GM18499 (cell line): ENCODE measurements around the gene TAGLN3.
"Not testable (repeated sequence)": the region's sequence is repeated elsewhere in the genome, so short reads cannot be mapped to it uniquely, and the experiment has no call there.

ENCODE experiments used
- ATAC-seq: cut with Tn5 transposase; IDR thresholded peaks from one replicate; pipeline ENCODE4 v1.9.1; 2021; ENCODE audit warnings: moderate number of reproducible peaks; ENCODE audit not compliant: insufficient read depth, unreplicated experiment

TAGLN3 gene

DNA sequence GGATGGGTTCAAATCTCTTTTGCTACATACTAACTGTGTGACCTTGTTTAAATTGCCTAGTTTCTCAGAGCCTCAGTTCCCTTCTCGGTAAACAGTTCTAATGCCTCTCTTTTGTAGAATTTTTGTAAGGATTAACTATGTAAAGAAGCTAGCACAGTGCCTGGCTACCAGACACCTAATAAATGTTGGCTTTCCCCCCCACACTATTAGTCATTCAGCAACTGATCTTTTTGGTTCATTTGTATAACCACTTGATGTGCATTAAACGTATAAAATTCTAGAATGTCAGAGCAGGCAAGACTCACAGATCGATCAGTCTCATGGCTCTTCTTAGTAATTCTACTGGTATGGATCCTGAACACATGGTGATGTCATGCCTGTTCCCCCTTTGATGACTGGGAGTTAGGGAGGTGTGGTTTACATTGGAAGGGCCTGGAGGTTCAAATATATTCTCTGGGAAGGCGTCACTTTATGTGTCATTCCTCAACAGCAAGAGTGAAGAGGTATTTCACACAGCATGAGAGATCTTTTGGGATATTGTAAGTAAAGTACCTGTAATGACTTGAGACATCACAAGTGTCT lies 6.5 kb downstream of the TAGLN3 start:
- no peak for ATAC-seq

DNA sequence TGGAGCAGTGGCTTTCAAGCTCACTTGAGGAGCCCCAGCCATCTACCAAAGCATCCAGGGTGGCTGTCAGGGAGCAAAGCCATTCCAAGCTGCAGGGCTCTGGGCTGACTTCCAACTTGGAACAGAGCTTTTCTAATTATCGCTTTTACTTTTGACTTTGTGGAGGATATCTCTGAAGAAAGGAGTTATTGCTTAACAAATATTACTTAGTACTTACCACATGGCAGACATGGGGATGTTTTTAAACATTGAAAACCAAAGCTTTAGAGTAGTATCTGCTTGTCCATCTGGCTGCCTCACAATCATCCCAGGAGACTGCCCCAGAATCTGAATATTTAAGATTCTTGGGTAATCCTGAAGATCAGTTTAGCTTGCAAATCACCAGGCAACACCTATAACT lies 8.9 kb downstream of the TAGLN3 start:
- no peak for ATAC-seq

DNA sequence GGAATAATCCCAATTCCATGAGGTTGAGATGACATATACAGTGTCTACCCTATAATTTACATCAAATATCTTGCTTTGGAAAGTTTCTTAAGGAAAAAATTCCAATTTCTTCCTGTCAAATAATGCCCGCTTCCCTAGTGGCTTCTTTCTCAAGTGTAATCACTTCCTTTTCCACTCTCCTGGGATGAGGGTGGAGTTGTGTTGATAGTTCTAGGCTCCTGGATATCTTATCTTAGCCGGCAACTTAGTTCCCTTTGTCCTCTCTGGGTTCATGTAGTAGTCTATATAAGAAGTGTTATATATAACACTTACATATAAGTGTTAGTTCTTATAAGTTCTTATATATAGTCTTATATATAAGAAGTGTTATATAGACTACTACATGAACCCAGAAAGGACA lies 10.9 kb downstream of the TAGLN3 start:
- ATAC-seq = no peak

DNA sequence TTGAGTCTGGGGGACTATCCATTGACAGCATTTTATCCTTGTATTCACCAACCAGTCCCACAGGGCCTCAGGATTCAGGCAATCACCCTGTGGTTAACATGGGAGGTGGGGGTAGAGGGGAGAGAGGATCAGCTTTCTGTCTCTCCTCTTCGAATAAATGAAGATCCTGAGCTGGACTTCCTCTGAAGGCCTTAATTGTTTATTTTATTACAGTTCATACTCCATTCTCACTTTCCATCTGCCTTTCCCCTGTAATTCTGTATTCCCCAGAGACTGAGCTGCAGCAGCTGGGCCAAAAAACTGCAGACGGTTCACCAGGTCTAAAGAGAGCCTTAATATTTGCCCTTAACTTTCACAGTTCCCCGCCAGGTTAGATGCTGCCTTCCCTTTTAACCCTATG lies 11.9 kb downstream of the TAGLN3 start:
- no peak for ATAC-seq

DNA sequence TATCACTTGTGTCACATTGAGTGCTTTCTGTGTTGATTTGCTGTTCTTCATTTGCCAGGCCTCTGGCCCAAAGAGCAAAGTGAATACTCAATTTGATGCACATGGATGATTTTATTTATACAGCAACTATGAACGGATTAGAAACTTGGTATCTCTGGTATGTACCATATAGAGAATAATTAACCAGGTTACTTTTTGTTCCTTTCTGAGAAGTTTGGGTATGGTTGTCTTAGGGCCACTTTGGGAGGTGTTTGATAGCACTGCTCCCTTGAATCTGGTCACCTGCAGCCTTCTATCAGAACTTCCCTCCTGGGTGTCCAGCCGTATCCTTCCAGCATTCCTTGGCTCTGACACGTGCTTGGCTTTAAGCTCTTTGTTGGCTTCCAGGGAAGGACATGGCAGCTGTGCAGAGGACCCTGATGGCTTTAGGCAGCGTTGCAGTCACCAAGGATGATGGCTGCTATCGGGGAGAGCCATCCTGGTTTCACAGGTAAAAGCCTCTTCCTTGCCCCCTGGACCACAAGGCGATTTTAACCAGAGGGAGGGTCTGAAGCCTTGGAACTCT lies 12.7 kb downstream of the TAGLN3 start:
- ATAC-seq = no peak

DNA sequence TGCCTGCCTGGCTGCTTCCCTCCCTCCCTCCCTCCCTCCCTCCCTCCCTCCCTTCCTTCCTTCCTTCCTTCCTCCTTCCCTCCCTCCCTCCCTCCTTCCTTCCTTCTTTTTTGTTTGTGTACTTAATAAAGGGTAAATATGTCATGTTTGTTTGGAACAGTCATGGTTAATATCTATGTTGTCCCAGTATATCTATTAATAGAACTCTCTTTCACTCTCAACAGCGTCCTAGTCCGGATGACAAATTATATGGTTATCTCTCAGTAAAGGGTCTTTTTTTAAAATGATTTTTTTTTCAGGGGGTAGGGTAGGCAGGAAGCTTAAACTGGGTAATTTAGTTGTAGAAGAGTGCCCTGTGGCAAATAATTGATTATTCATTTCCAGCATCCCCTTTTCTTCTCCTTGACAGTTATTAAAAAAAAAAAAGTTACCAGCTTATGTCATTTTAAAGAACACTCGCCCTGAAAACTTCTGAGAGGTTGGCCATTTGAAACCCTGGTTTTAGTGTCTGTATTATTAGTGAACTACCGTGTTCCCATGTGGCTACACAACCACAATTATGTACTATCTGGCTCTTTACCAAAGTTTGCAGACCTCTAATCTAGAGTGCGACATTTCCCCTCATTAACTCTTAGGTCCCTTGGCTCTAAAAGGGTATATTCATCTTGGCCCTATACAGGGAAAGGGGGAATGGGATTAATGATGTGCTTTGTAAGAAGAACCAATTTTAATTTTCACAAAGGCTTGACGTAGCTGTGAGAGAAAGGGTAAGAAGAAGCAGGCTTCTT lies 13.7 kb downstream of the TAGLN3 start:
- no peak for ATAC-seq

DNA sequence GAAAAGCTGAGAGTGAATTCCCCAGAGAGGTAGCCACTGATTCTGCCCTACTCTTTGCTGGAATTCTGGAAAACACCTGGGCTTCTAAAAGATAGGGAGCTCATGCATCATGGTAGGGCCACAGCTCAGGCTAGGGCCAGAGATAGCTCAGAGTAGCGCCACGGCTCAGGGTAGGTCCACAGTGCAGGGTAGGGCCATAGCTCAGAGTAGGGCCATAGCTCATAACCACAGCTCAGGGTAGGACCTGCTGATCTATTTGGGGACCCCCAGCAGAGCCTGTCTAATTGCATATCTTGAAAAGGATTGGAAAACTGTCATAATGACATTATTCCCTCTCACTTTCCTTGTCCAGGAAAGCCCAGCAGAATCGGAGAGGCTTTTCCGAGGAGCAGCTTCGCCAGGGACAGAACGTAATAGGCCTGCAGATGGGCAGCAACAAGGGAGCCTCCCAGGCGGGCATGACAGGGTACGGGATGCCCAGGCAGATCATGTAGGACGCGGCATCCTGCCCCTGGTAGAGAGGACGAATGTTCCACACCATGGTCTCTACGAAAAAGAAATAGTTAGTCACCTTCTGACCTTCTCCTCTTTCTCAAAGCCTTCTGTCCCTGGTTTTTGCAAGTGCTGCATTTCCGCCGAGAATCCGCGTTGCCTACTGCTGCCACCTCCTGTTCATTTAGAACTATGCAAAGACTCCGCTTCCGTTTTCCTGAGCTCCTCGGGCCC lies 14.5 kb downstream of the TAGLN3 start:
- ATAC-seq = no peak

DNA sequence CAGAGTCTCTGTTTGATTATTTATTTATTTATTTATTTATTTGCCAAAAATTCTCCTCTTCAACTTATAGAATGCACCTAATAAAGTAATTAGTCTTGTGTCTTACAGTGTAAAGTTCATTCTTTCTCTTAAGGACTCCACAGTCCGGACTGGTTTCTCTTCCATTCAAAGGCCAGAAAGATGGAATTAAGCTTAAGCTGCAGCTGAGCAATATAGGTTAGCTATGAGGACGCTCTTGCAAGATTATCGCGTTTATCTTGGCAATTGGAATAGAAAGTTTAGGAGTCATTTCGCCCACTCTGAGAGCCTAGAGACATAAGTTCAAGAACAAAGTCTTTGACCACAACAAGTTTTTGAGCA lies 15.0 kb downstream of the TAGLN3 start:
- no peak for ATAC-seq

DNA sequence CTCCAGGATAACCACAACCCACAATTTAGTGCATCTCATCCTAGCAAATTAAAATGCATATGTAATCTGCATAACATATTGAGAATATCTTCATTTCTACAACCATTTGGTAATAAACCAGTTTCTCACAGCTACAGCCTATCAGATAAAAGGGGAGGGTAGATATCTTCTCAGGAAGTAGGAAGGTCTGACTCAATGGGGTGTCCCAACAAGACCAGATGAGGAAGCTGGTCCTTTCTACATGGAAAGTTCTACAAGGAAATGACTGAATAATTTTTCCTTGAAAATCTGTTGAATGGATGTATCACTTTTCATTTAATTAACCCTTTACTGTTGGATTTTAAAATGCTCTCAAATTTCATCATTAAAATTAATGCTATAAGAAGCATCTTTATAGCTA lies 18.4 kb downstream of the TAGLN3 start:
- ATAC-seq = no peak

DNA sequence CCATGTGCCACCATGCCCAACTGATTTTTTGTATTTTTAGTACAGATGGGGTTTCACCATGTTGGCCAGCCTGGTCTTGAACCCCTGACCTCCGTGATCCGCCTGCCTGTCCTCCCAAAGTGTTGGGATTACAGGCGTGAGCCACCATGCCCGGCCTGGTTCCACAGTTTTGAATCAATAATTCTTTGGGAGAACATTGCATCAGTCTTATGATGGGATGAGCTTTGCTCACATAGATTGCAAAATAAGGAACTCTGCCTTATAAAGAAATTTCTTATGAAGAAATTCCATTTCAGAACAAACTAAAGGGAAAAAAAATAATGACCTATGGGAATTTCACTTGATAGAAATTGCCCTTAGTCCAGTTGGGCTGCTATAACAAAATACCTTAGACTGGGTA lies 20.0 kb downstream of the TAGLN3 start:
- no peak for ATAC-seq

DNA sequence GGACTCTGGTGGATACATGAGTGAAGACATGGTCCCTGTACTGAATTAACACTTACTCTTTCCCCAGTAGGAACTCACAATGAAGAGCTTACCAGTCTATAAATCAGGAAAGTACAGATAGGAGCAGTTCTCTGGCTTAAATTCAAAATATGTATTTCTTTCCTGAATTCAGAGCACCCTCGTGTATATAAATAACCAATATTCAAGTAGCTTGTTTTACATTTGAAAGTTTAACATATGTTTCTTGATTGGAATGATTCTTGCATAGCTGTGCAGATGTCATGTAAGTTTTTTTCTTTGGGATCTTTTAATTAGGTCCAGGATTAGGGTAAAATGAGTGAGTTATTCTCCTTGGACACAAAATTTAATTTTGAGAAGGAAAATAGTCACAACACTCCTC lies 21.0 kb downstream of the TAGLN3 start:
- no peak for ATAC-seq

DNA sequence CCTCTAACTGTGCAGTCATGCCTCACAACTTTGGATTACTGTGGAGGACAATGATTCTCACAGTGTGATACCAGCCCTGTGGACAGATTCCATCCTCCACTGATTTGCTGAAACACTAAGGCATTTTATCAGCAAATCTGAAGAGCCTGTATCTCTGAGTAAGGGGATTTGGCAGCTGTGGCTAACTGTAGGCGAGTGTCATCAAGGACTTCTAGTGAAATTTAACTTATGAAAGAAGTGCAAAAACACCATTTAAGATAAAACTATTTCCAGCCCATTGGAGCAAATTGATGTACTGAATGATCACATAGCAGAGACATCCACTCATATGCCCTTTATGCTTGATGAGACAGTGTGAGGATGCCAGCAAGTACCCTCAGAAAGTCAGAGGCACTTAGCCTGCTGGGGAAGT lies 22.0 kb downstream of the TAGLN3 start:
- ATAC-seq = no peak

DNA sequence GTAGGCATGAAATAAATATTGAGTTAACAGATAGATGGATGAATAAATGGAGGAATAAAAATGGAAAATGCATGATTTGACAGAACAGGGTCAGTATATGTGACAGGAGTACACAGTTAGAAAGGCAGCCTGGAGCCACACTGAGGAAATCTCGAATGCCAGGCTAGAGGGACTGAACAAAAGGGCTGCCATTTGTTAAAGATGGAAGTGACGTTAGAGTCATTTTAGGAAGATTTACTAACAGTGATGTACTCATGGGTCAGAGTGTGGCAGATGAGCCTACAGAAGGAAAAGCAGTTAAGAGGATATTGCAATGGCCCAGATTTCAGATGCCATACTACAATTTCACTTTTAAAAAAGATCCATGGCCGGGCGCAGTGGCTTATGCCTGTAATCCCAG lies 28.4 kb downstream of the TAGLN3 start:
- ATAC-seq = no peak

DNA sequence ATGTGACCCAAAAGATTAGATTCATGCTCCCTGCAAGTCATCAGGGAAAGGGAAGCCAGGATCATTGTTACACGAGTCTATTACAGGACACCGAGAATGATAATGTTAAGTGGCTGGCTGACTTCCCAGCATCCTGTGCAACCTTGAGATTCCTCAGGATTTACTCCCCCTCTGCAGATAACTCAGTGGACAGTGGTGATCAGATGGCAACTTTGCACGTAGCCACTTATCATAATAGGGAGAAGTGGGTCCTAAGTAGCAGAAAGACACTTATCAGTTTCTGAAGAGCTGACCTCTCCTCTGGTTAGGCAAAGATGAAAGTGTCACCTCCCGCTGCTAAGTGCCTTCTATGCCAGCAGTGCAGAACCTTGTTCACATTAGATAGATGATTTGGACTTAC lies 29.1 kb downstream of the TAGLN3 start:
- ATAC-seq = no peak

DNA sequence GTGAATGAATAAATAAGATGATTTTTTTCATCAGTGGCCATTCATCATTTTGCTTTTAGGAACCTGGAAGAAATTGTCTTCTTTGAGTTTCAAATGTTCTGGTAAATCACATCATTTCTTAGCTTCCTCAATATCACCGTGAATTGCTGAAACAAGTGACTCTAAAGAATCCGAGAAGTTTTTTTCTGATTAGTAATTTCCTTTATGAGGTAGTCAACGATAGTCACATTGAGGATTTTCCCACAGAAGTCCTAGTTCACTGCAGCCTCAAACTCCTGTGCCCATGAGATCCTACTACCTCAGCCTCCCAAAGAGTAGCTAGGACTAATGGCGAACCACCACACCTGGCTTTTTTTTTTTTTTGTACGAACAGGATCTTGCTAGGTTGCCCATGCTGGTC lies 32.2 kb downstream of the TAGLN3 start:
- no peak for ATAC-seq

DNA sequence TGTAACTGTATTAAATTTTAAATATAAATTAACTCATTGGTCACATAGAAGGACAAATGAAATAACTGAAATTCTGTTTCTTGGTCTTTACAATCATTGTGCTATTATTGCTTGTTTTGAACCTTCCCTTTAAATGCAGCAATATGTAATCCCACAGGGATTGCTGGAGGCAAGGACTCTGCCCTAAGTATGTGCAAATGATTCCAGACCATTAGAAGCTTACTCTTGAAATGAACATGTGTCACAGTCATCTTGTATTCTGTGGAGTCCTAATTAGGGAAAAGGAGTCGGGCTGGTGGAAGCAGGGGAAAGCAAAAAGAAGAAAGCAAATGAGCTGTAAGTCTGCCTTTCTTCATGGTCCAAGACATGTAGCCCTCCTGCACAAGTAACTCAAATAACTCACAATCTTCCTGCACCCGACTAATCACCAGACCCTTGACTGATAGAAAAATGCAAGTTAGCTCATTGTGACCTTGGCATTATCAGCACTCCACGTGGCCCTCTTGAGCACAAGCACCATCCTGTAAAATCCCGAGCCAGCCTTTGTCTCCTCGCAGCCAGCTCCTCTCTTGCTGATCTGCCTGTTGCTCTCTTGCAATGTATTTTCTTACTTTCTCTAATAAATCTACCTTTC lies 33.5 kb downstream of the TAGLN3 start:
- ATAC-seq = no peak

DNA sequence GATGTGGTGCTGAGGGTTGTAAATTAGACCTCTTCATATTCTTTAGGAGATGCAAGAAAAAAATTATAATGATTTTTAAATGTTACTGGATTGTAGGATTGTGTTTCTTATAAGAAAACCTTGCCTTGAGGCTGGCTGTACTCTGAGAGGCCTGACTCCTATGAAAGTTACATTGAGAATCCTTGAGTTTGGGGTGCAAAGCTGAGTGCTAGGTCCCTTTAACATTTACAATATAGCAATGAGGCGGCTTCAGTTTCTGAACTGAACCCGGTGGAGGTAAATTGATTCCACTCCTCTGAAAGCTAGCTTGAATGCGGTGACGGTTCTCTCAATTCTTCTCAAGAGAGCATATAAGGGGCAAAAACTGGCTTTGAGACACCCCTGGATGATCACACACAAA lies 35.7 kb downstream of the TAGLN3 start, which contains the start of gene TMPRSS7:
Gene TMPRSS7, plus strand, starts transcription at position 301 of the 400 bp plus-strand sequence. CDS start 110 bp downstream, outside the sequence.
- no peak for ATAC-seq

DNA sequence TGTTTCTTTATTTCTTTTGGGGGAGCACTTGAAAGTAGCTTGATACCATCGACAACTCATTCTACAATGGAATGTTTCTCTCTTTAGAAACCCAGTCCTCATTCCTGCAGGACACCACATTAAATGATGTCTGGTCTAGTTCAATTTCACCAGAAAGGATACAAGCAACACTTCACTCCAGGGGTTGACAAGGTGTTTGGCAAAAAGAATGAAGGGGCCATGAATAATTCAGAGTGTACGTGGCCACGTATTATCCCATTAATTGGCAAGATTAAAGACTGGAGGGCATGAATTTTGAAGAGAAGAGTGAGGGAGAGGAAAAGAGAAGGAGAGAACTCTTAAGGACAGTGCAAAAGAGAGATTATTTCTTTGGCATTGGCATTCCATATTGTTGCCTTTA lies 36.5 kb downstream of the TAGLN3 start:
- ATAC-seq = no peak

DNA sequence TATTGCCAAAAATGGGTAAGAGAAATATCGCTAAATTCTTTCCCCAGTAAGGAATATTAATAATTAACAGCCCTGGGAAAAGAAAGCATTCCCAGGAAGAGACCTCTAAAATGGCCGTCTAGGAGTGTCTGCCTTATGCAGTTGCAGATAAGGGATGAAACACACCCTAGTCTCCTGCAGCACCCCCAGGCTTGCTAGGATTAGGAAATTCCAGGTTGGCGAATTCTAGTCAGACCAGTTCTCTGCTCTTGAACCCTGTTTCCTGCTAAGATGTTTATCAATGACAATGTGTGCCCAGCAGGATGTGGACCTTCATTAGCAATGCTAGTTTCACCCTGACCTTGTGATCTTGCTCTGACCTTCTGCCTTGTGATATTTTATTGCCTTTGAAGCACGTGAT lies 38.5 kb downstream of the TAGLN3 start:
- ATAC-seq = not testable (repeated sequence)

DNA sequence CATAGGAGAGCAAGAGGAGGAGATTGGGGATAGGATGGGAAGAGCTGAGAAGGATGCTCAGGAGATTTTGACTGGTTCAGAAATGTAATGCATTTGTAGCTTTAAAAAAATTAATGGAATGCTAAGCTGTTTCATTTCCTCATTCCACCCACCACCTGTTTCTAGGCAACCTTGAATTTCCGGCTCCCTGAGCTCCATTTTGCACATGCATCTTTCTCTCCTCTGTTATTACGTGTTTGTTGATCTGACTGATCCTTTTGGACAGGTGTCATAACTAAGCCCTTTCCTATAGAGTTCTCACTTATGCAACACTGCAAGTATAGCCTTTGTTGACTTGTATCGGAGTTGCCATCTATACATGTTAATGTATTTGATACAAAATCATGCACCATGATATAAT lies 40.1 kb downstream of the TAGLN3 start:
- peak; percentile 69 for ATAC-seq

DNA sequence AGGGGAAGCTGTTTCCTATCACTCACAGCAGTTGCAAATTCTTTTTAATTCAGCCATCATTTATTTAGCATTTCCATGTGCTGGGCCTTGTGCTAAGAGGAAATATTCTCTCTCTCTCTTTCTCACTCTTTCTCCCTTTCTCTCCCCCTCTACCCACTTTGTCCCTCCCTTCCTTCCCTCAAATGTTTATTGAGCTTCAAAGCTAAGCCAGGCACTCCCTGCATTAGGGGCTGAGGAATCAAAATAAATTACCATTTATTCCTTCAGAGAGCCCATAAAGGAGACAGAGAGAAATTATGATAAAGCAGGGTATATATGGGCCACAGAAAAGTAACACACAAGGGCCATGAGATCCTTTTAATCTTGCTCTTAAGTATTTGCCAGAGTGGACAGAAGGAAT lies 42.6 kb downstream of the TAGLN3 start:
- ATAC-seq = no peak
